Trophoblast cell (in vitro differentiated cells and primary cell): ENCODE data around the gene HLA-B.
A peak's percentile ranks its signal among the peaks of the same experiment; 100 is the strongest.

ENCODE experiments used
- DNase-seq, 2 donors: peaks; one replicate each; pipeline ENCODE4 v3.0.0-alpha.2; 2016
- H2AFZ ChIP-seq: 2 replicates; pipeline ENCODE4 v1.6.1; 2013; ENCODE audit warnings: low read length, moderate library complexity, mild to moderate bottlenecking; ENCODE audit not compliant: insufficient read depth, poor library complexity
- H2AK5ac ChIP-seq: 2 replicates; pipeline ENCODE4 v1.6.1; 2013; ENCODE audit warnings: mild to moderate bottlenecking, low read length
- H2BK120ac ChIP-seq: 2 replicates; pipeline ENCODE4 v1.6.1; 2013; ENCODE audit warnings: low read length, mild to moderate bottlenecking, moderate library complexity; ENCODE audit not compliant: insufficient read depth, poor library complexity
- H2BK12ac ChIP-seq: 2 replicates; pipeline ENCODE4 v1.6.1; 2013; ENCODE audit warnings: mild to moderate bottlenecking, low read length, moderate library complexity
- H2BK5ac ChIP-seq: 2 replicates; pipeline ENCODE4 v1.6.1; 2013; ENCODE audit warnings: low read length, low read depth, moderate library complexity, mild to moderate bottlenecking; ENCODE audit not compliant: poor library complexity
- H3K14ac ChIP-seq: 2 replicates; pipeline ENCODE4 v1.6.1; 2013; ENCODE audit warnings: mild to moderate bottlenecking, low read length
- H3K18ac ChIP-seq: 2 replicates; pipeline ENCODE4 v1.6.1; 2013; ENCODE audit warnings: mild to moderate bottlenecking, low read length
- H3K23ac ChIP-seq: 2 replicates; pipeline ENCODE4 v1.6.1; 2013; ENCODE audit warnings: low read length
- H3K27ac ChIP-seq: 2 replicates; pipeline ENCODE4 v1.5.1; 2013; ENCODE audit warnings: low read depth, mild to moderate bottlenecking, inconsistent platforms, low read length, moderate library complexity
- H3K27me3 ChIP-seq: 2 replicates; pipeline ENCODE4 v1.6.1; 2013; ENCODE audit warnings: inconsistent platforms, mild to moderate bottlenecking, low read length, moderate library complexity; ENCODE audit not compliant: insufficient read depth
- H3K36me3 ChIP-seq, 2 experiments: 1 replicate in 1 of 2; 2 replicates in 1 of 2; pipeline ENCODE4 v1.6.1; 2013; ENCODE audit warnings: low read length in 2 of 2, mild to moderate bottlenecking in 2 of 2, moderate library complexity in 1 of 2; ENCODE audit not compliant: insufficient read depth in 2 of 2, control insufficient read depth in 1 of 2
- H3K4ac ChIP-seq: 2 replicates; pipeline ENCODE4 v1.6.1; 2013; ENCODE audit warnings: low read depth, mild to moderate bottlenecking, low read length, moderate library complexity
- H3K4me1 ChIP-seq, 2 experiments: 1 replicate in 1 of 2; 2 replicates in 1 of 2; pipeline ENCODE4 v1.6.1; 2013; ENCODE audit warnings: low read length in 2 of 2, mild to moderate bottlenecking in 2 of 2, moderate library complexity in 1 of 2; ENCODE audit not compliant: insufficient read depth in 2 of 2, control insufficient read depth in 1 of 2
- H3K4me2 ChIP-seq: 2 replicates; pipeline ENCODE4 v1.6.1; 2013; ENCODE audit warnings: inconsistent platforms, mild to moderate bottlenecking, low read length, moderate library complexity
- H3K4me3 ChIP-seq: 2 replicates; pipeline ENCODE4 v1.5.1; 2013; ENCODE audit warnings: mild to moderate bottlenecking, low read depth, low read length, inconsistent platforms
- H3K79me1 ChIP-seq: one replicate; pipeline ENCODE4 v1.6.1; 2013; ENCODE audit warnings: low read length
- H3K79me2 ChIP-seq: 2 replicates; pipeline ENCODE4 v1.6.1; 2013; ENCODE audit warnings: low read length, mild to moderate bottlenecking; ENCODE audit not compliant: control insufficient read depth, insufficient read depth, poor library complexity
- H3K9ac ChIP-seq: 2 replicates; pipeline ENCODE4 v1.6.1; 2013; ENCODE audit warnings: mild to moderate bottlenecking, low read length
- H3K9me3 ChIP-seq: 2 replicates; pipeline ENCODE4 v1.6.1; 2013; ENCODE audit warnings: low read depth, mild to moderate bottlenecking, control low read depth, inconsistent platforms, low read length; ENCODE audit not compliant: insufficient read depth
- H4K12ac ChIP-seq: 2 replicates; pipeline ENCODE4 v1.6.1; 2013; ENCODE audit warnings: low read depth, mild to moderate bottlenecking, low read length, moderate library complexity
- H4K8ac ChIP-seq: 2 replicates; pipeline ENCODE4 v1.6.1; 2013; ENCODE audit warnings: low read depth, mild to moderate bottlenecking, low read length, moderate library complexity
- H4K91ac ChIP-seq: one replicate; pipeline ENCODE4 v1.6.1; 2013; ENCODE audit warnings: low read depth, mild to moderate bottlenecking, low read length, moderate library complexity
- WGBS: extraction: QIAGEN DNeasy Blood & Tissue Kit; methylation state at CpG from one replicate; pipeline ENCODE4 v1.1.7; 2013; ENCODE audit warnings: missing lambda C conversion rate; ENCODE audit not compliant: insufficient read length, insufficient coverage; ENCODE audit errors: extremely low coverage; 5-methylcytosine and 5-hydroxymethylcytosine counted together

The HLA-B gene

DNA sequence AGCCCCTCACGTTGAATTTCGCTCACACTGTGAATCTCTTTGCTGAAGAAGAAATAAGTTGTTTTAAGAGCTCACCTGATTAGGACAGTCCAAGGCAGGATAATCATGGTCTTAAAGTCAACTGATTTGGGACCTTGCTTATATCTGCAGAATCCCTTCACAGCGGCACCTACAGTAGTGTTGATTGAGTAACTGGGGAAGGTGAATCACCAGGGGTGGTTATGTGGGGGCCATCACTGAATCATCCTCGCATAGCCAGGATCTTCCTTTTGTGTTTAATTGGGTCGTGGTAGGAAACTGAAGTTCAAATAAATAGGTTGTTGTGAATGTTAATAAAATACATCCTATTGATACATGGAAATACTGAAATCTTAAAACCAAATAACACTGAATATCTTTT, 26.2 kb upstream of the HLA-B start:
- Histone ChIP-seq H4K12ac (no peak overlapping the region), H3K27ac (no peak overlapping the region), H2BK120ac (no peak overlapping the region), H2BK5ac (no peak overlapping the region), H2BK12ac (no peak overlapping the region), H3K4me2 (no peak overlapping the region), H3K4me1 (no peaks in the 10 kb centered on the region), H3K4me3 (no peak overlapping the region), H3K79me1 (no peaks in the 10 kb centered on the region), H3K4ac (no peak overlapping the region), H3K79me2 (no peaks in the 10 kb centered on the region), H3K23ac (no peak overlapping the region), H3K9me3 (no peaks in the 10 kb centered on the region), H4K91ac (no peak overlapping the region), H2AK5ac (no peak overlapping the region), H3K9ac (no peak overlapping the region), H3K36me3 (no peaks in the 10 kb centered on the region), H3K14ac (no peak overlapping the region), H2AFZ (no peak overlapping the region), H3K18ac (no peak overlapping the region), H3K27me3 (no peaks in the 10 kb centered on the region), H4K8ac (no peak overlapping the region)
- no CpG with 5 or more reads among the region's 5 CpGs for WGBS
- peak; percentile 31 to 57 for DNase-seq

DNA sequence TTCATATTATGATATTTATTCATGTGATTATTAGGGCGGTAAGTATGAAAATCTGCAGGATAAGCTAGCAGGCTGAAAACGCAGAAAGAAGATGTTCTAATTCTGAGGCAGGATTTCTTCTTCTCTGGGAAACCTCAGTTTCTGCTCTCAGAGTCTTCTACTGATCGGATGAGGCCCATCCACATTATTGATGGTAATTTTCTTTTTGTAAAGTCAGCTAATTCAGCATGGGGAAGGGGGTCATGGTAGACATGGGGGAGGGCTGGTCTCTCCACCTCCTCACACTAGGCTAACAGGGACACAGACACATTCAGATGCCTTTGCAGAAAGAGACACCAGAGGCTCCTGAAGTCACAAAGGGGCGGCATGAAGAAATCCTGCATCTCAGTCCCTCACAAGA, 24.7 kb upstream of the HLA-B start:
- no peaks in the 10 kb centered on the region for H3K79me2 ChIP-seq
- H3K36me3 ChIP-seq: no peaks in the 10 kb centered on the region
- H2BK5ac ChIP-seq: no peak overlapping the region
- H3K4me1 ChIP-seq: no peaks in the 10 kb centered on the region
- H3K79me1 ChIP-seq: no peaks in the 10 kb centered on the region
- H3K4me3 ChIP-seq: no peak overlapping the region
- no peaks in the 10 kb centered on the region for H3K9me3 ChIP-seq
- H2BK120ac ChIP-seq: no peak overlapping the region
- H3K4ac ChIP-seq: no peak overlapping the region
- H3K14ac ChIP-seq: no peak overlapping the region
- H2AFZ ChIP-seq: no peak overlapping the region
- no CpG with 5 or more reads among the region's 4 CpGs for WGBS
- H3K27me3 ChIP-seq: no peaks in the 10 kb centered on the region
- no peak overlapping the region for H4K91ac ChIP-seq
- H3K18ac ChIP-seq: no peak overlapping the region
- no peak overlapping the region for H3K23ac ChIP-seq
- H3K27ac ChIP-seq: no peak overlapping the region
- no peak overlapping the region for H2AK5ac ChIP-seq
- no peak overlapping the region for H2BK12ac ChIP-seq
- no peak for DNase-seq
- no peak overlapping the region for H3K4me2 ChIP-seq
- no peak overlapping the region for H4K8ac ChIP-seq
- H4K12ac ChIP-seq: no peak overlapping the region
- H3K9ac ChIP-seq: no peak overlapping the region

DNA sequence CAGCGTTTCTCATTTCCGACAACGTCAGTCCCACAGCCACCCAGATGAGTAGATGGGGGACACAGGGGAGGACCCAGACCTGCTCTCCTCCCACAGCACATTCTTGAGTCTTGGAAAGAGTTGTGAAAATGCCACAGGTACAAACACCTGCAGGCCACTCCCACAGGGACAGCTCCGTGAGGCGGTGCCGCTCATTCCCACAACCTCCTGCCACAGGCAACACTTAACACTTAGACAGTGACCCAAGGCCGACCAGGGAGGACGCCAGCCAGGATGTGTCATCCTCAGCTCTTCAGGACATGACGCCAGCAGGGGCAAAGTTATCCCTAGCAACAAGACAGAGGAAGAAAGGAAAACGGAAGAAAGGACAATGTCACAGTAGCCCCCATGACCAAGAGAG, 22.9 kb upstream of the HLA-B start:
- H4K12ac ChIP-seq: no peak overlapping the region
- no peaks in the 10 kb centered on the region for H3K27me3 ChIP-seq
- H3K9ac ChIP-seq: no peak overlapping the region
- no peak overlapping the region for H4K8ac ChIP-seq
- H3K4me1 ChIP-seq: no peaks in the 10 kb centered on the region
- no peak overlapping the region for H4K91ac ChIP-seq
- no peak for DNase-seq
- no peak overlapping the region for H3K4me3 ChIP-seq
- H3K36me3 ChIP-seq: no peaks in the 10 kb centered on the region
- no peak overlapping the region for H3K4me2 ChIP-seq
- no peak overlapping the region for H2BK5ac ChIP-seq
- H3K79me2 ChIP-seq: no peaks in the 10 kb centered on the region
- no peak overlapping the region for H3K14ac ChIP-seq
- no peak overlapping the region for H2BK120ac ChIP-seq
- H3K9me3 ChIP-seq: no peaks in the 10 kb centered on the region
- no peak overlapping the region for H2AK5ac ChIP-seq
- no peak overlapping the region for H3K27ac ChIP-seq
- H2AFZ ChIP-seq: no peak overlapping the region
- no peak overlapping the region for H3K23ac ChIP-seq
- H2BK12ac ChIP-seq: no peak overlapping the region
- no peak overlapping the region for H3K18ac ChIP-seq
- no peak overlapping the region for H3K4ac ChIP-seq
- H3K79me1 ChIP-seq: no peaks in the 10 kb centered on the region
- no CpG with 5 or more reads among the region's 10 CpGs for WGBS

- no peak overlapping the region for H4K8ac ChIP-seq
- H2AFZ ChIP-seq: no peak overlapping the region
- no peaks in the 10 kb centered on the region for H3K4me1 ChIP-seq
- no peak overlapping the region for H2AK5ac ChIP-seq
- no peaks in the 10 kb centered on the region for H3K27me3 ChIP-seq
- H2BK120ac ChIP-seq: no peak overlapping the region
- no peak for DNase-seq
- H3K4me3 ChIP-seq: no peak overlapping the region
- H2BK5ac ChIP-seq: no peak overlapping the region
- H3K14ac ChIP-seq: no peak overlapping the region
- no CpG with 5 or more reads among the region's 6 CpGs for WGBS
- no peak overlapping the region for H3K18ac ChIP-seq
- no peak overlapping the region for H4K91ac ChIP-seq
- no peak overlapping the region for H3K4me2 ChIP-seq
- no peak overlapping the region for H3K4ac ChIP-seq
- no peak overlapping the region for H3K9ac ChIP-seq
- no peaks in the 10 kb centered on the region for H3K79me1 ChIP-seq
- H3K23ac ChIP-seq: no peak overlapping the region
- no peak overlapping the region for H3K27ac ChIP-seq
- no peaks in the 10 kb centered on the region for H3K9me3 ChIP-seq
- H4K12ac ChIP-seq: no peak overlapping the region
- H3K79me2 ChIP-seq: no peaks in the 10 kb centered on the region
- no peaks in the 10 kb centered on the region for H3K36me3 ChIP-seq
- no peak overlapping the region for H2BK12ac ChIP-seq
These were observed 21.7 kb upstream of the HLA-B start for GRCh38 chr6:31378721-31379103.
